Neuronal stem cell (in vitro differentiated cells): Measurements from ENCODE around the gene TPRG1L.

Experiments
- DNase-seq: peaks from one replicate; pipeline ENCODE4 v3.0.0-alpha.2; 2013; ENCODE audit warnings: low spot score
- H2AFZ ChIP-seq: one replicate; pipeline ENCODE4 v1.6.1; 2013; ENCODE audit warnings: mild to moderate bottlenecking, low read length, inconsistent platforms
- H2AK5ac ChIP-seq: 2 replicates; pipeline ENCODE4 v1.6.1; 2013; ENCODE audit warnings: low read depth, mild to moderate bottlenecking, inconsistent platforms, low read length, moderate library complexity, mixed read lengths
- H2BK120ac ChIP-seq: 2 replicates; pipeline ENCODE4 v1.6.1; 2013; ENCODE audit warnings: low read depth, mild to moderate bottlenecking, inconsistent platforms, low read length, moderate library complexity, mixed read lengths
- H2BK12ac ChIP-seq: one replicate; pipeline ENCODE4 v1.6.1; 2013; ENCODE audit warnings: low read length, inconsistent platforms
- H2BK15ac ChIP-seq: 2 replicates; pipeline ENCODE4 v1.6.1; 2013; ENCODE audit warnings: mild to moderate bottlenecking, low read length, inconsistent platforms, mixed read lengths
- H2BK5ac ChIP-seq: one replicate; pipeline ENCODE4 v1.6.1; 2013; ENCODE audit warnings: inconsistent platforms, mild to moderate bottlenecking, low read length, moderate library complexity
- H3K14ac ChIP-seq: one replicate; pipeline ENCODE4 v1.6.1; 2013; ENCODE audit warnings: low read length, inconsistent platforms
- H3K18ac ChIP-seq: 2 replicates; pipeline ENCODE4 v1.6.1; 2013; ENCODE audit warnings: low read length, inconsistent platforms
- H3K23ac ChIP-seq: 2 replicates; pipeline ENCODE4 v1.6.1; 2013; ENCODE audit warnings: low read depth, mild to moderate bottlenecking, mixed read lengths, low read length, inconsistent platforms; ENCODE audit not compliant: poor library complexity
- H3K27ac ChIP-seq: replicated peaks from 3 replicates; pipeline ENCODE4 v1.5.1; 2013; ENCODE audit warnings: low read length, inconsistent platforms
- H3K27me3 ChIP-seq, 3 experiments: 2 replicates each; pipeline ENCODE4 v1.6.1; 2013; ENCODE audit warnings: low read length in 3 of 3, mild to moderate bottlenecking in 2 of 3, inconsistent platforms in 1 of 3, low read depth in 1 of 3, mixed read lengths in 1 of 3, moderate library complexity in 1 of 3; ENCODE audit not compliant: control insufficient read depth in 3 of 3, insufficient read depth in 3 of 3
- H3K36me3 ChIP-seq, 2 donors: replicated peaks in 1 of 2; 2 replicates each; pipeline ENCODE4 v1.6.1; 2013; ENCODE audit warnings: low read length in 2 of 2; ENCODE audit not compliant: control insufficient read depth in 2 of 2, insufficient read depth in 2 of 2
- H3K4ac ChIP-seq: 2 replicates; pipeline ENCODE4 v1.6.1; 2013; ENCODE audit warnings: inconsistent platforms, mild to moderate bottlenecking, low read length, moderate library complexity
- H3K4me1 ChIP-seq, 2 donors: 1 replicate in 1 of 2; 2 replicates in 1 of 2; pipeline ENCODE4 v1.6.1; 2013; ENCODE audit warnings: low read length in 2 of 2, low read depth in 1 of 2; ENCODE audit not compliant: control insufficient read depth in 2 of 2, insufficient read depth in 1 of 2
- H3K4me2 ChIP-seq: one replicate; pipeline ENCODE4 v1.6.1; 2013; ENCODE audit warnings: mild to moderate bottlenecking, low read length, inconsistent platforms; ENCODE audit not compliant: insufficient read depth, poor library complexity, severe bottlenecking
- H3K4me3 ChIP-seq, 2 donors: 2 replicates each; pipeline ENCODE4 v1.5.1; 2013; ENCODE audit warnings: low read length in 2 of 2, mild to moderate bottlenecking in 2 of 2, inconsistent platforms in 1 of 2, moderate library complexity in 1 of 2
- H3K79me1 ChIP-seq: one replicate; pipeline ENCODE4 v1.6.1; 2013; ENCODE audit warnings: low read depth, mild to moderate bottlenecking, inconsistent platforms, low read length, moderate library complexity
- H3K9ac ChIP-seq: one replicate; pipeline ENCODE4 v1.6.1; 2013; ENCODE audit warnings: mild to moderate bottlenecking, low read depth, low read length, inconsistent platforms; ENCODE audit not compliant: poor library complexity
- H3K9me3 ChIP-seq, 2 donors: replicated peaks in 1 of 2; 2 replicates each; pipeline versions ENCODE3 to v1.6.1; 2013; ENCODE audit warnings: low read length in 2 of 2, mild to moderate bottlenecking in 2 of 2, inconsistent platforms in 1 of 2, low read depth in 1 of 2, mixed read lengths in 1 of 2, moderate library complexity in 1 of 2; ENCODE audit not compliant: control insufficient read depth in 2 of 2, insufficient read depth in 1 of 2
- H4K8ac ChIP-seq: one replicate; pipeline ENCODE4 v1.6.1; 2013; ENCODE audit warnings: low read depth, mild to moderate bottlenecking, inconsistent platforms, low read length, moderate library complexity
- H4K91ac ChIP-seq: one replicate; pipeline ENCODE4 v1.6.1; 2013; ENCODE audit warnings: low read length, low read depth, mild to moderate bottlenecking, inconsistent platforms; ENCODE audit not compliant: poor library complexity
- WGBS, 2 donors: extraction: QIAGEN DNeasy Blood & Tissue Kit; methylation state at CpG; one replicate each; pipeline ENCODE4 v1.1.7; 2013; ENCODE audit warnings: missing lambda C conversion rate in 2 of 2, mixed read lengths in 1 of 2; ENCODE audit not compliant: insufficient read length in 2 of 2, insufficient replicate concordance in 1 of 2; ENCODE audit errors: extremely low coverage in 2 of 2; 5-methylcytosine and 5-hydroxymethylcytosine counted together

TPRG1L gene

GRCh38 chr1:3639397-3639911, 14.6 kb downstream of the TPRG1L start:
- Histone ChIP-seq H3K4me3 (no peak overlapping the region), H2AK5ac (no peak overlapping the region), H3K23ac (peak overlapping the region; percentile 18), H2BK15ac (no peak overlapping the region), H3K4me2 (peak overlapping the region; percentile 3), H3K9ac (peak overlapping the region; percentile 56), H3K4me1 (peaks cover 0 to 3% of the 10 kb centered on the region in 2 donors), H3K18ac (no peak overlapping the region), H3K14ac (no peak overlapping the region), H3K36me3 (peaks cover 22 to 62% of the 10 kb centered on the region in 2 donors), H3K9me3 (no peaks in the 10 kb centered on the region), H2BK5ac (no peak overlapping the region), H3K4ac (no peak overlapping the region), H3K27me3 (no peaks in the 10 kb centered on the region), H2BK120ac (no peak overlapping the region), H4K8ac (no peak overlapping the region), H3K27ac (no peak overlapping the region), H4K91ac (no peak overlapping the region), H2AFZ (no peak overlapping the region), H3K79me1 (no peaks in the 10 kb centered on the region), H2BK12ac (peak overlapping the region; percentile 14)
- no peak for DNase-seq
- no CpG with 5 or more reads among the region's 23 CpGs for WGBS, 2 donors

GRCh38 chr1:3640121-3640837, 15.5 kb downstream of the TPRG1L start:
- H3K4ac ChIP-seq: no peak overlapping the region
- H4K91ac ChIP-seq: no peak overlapping the region
- H3K14ac ChIP-seq: no peak overlapping the region
- H2AFZ ChIP-seq: no peak overlapping the region
- H3K4me3 ChIP-seq: no peak overlapping the region
- H3K9me3 ChIP-seq: no peaks in the 10 kb centered on the region
- no peaks in the 10 kb centered on the region for H3K27me3 ChIP-seq
- H3K79me1 ChIP-seq: no peaks in the 10 kb centered on the region
- H2BK12ac ChIP-seq: no peak overlapping the region
- no CpG with 5 or more reads among the region's 36 CpGs for WGBS, 2 donors
- no peak overlapping the region for H2BK15ac ChIP-seq
- no peak overlapping the region for H3K27ac ChIP-seq
- peaks cover 18 to 61% of the 10 kb centered on the region in 2 donors for H3K36me3 ChIP-seq
- H3K4me2 ChIP-seq: no peak overlapping the region
- H3K9ac ChIP-seq: peak overlapping the region; percentile 35
- H3K18ac ChIP-seq: no peak overlapping the region
- no peak overlapping the region for H3K23ac ChIP-seq
- H2AK5ac ChIP-seq: no peak overlapping the region
- H4K8ac ChIP-seq: peak overlapping the region; percentile 55
- no peak overlapping the region for H2BK5ac ChIP-seq
- DNase-seq: no peak
- no peak overlapping the region for H2BK120ac ChIP-seq
- peaks cover 0 to 3% of the 10 kb centered on the region in 2 donors for H3K4me1 ChIP-seq

- no peak overlapping the region for H2BK120ac ChIP-seq
- H2BK15ac ChIP-seq: no peak overlapping the region
- no peak overlapping the region for H2AK5ac ChIP-seq
- no peak overlapping the region for H3K18ac ChIP-seq
- no peak overlapping the region for H4K8ac ChIP-seq
- no peaks in the 10 kb centered on the region for H3K79me1 ChIP-seq
- H3K23ac ChIP-seq: peak overlapping the region; percentile 52
- no peak overlapping the region for H4K91ac ChIP-seq
- no peak overlapping the region for H3K4me2 ChIP-seq
- peak overlapping the region in 1 of 2 donors; percentile 69 for H3K4me3 ChIP-seq
- H3K27ac ChIP-seq: no peak overlapping the region
- no peak for DNase-seq
- no peak overlapping the region for H2BK12ac ChIP-seq
- no peak overlapping the region for H3K4ac ChIP-seq
- no peak overlapping the region for H2BK5ac ChIP-seq
- WGBS, 2 donors: no CpG with 5 or more reads among the region's 26 CpGs
- no peak overlapping the region for H3K9ac ChIP-seq
- H2AFZ ChIP-seq: no peak overlapping the region
- H3K9me3 ChIP-seq: no peaks in the 10 kb centered on the region
- peaks cover 19 to 66% of the 10 kb centered on the region in 2 donors for H3K36me3 ChIP-seq
- peaks cover 0 to 3% of the 10 kb centered on the region in 2 donors for H3K4me1 ChIP-seq
- no peaks in the 10 kb centered on the region for H3K27me3 ChIP-seq
- H3K14ac ChIP-seq: no peak overlapping the region
Measured at GRCh38 chr1:3641046-3641760, 16.4 kb downstream of the TPRG1L start.

- no peak overlapping the region for H3K14ac ChIP-seq
- no peak overlapping the region for H4K8ac ChIP-seq
- H3K4me3 ChIP-seq: no peak overlapping the region
- no peak for DNase-seq
- peaks cover 14 to 66% of the 10 kb centered on the region in 2 donors for H3K36me3 ChIP-seq
- H2BK12ac ChIP-seq: no peak overlapping the region
- H2BK5ac ChIP-seq: no peak overlapping the region
- H3K18ac ChIP-seq: no peak overlapping the region
- H3K9me3 ChIP-seq: no peaks in the 10 kb centered on the region
- no CpG with 5 or more reads among the region's 11 CpGs for WGBS, 2 donors
- H3K27me3 ChIP-seq: no peaks in the 10 kb centered on the region
- no peak overlapping the region for H2AFZ ChIP-seq
- no peak overlapping the region for H3K27ac ChIP-seq
- no peak overlapping the region for H3K9ac ChIP-seq
- H3K4me2 ChIP-seq: no peak overlapping the region
- no peak overlapping the region for H2BK15ac ChIP-seq
- H3K4me1 ChIP-seq: peaks cover 0 to 3% of the 10 kb centered on the region in 2 donors
- no peak overlapping the region for H2AK5ac ChIP-seq
- H4K91ac ChIP-seq: no peak overlapping the region
- no peak overlapping the region for H3K23ac ChIP-seq
- H3K4ac ChIP-seq: no peak overlapping the region
- H3K79me1 ChIP-seq: no peaks in the 10 kb centered on the region
- no peak overlapping the region for H2BK120ac ChIP-seq
Measured at GRCh38 chr1:3641816-3642215, 17.0 kb downstream of the TPRG1L start.
